ENCODE measurements around the gene DEDD2.

DEDD2 gene

GRCh38 chr19:42228641-42229040, 11.2 kb upstream of the DEDD2 start:
- no peak for DNase-seq (ENCODE audit: low read depth)

- no peak for DNase-seq (ENCODE audit: low read depth)
Observed at GRCh38 chr19:42226886-42227285, 9.4 kb upstream of the DEDD2 start.

- no peak for DNase-seq (ENCODE audit: low read depth)
Observed at GRCh38 chr19:42225718-42226292, 8.3 kb upstream of the DEDD2 start.

GRCh38 chr19:42224940-42225717, 7.7 kb upstream of the DEDD2 start:
- DNase-seq (ENCODE audit: low read depth) = no peak

GRCh38 chr19:42220751-42221097, 3.2 kb upstream of the DEDD2 start:
- no peak for DNase-seq (ENCODE audit: low read depth)

- DNase-seq (ENCODE audit: low read depth) = peak; percentile 94
Observed at GRCh38 chr19:42219812-42220750, 2.6 kb upstream of the DEDD2 start, which contains the start of gene ZNF526. Gene ZNF526, plus strand, starts transcription at chr19:42220312. Its CDS starts 4,092 bp downstream, at chr19:42224404.

GRCh38 chr19:42216653-42217519, 591 bp downstream of the DEDD2 start:
- DNase-seq (ENCODE audit: low read depth) = no peak

GRCh38 chr19:42214810-42215485, 2.5 kb downstream of the DEDD2 start:
- DNase-seq (ENCODE audit: low read depth) = no peak

- DNase-seq (ENCODE audit: low read depth) = no peak
Observed at GRCh38 chr19:42212886-42213285, 4.6 kb downstream of the DEDD2 start.

GRCh38 chr19:42208612-42209011, 8.9 kb downstream of the DEDD2 start:
- no peak for DNase-seq (ENCODE audit: low read depth)

- DNase-seq (ENCODE audit: low read depth) = no peak
Observed at GRCh38 chr19:42207767-42208271, 9.7 kb downstream of the DEDD2 start.

GRCh38 chr19:42206871-42207755, 10.4 kb downstream of the DEDD2 start:
- no peak for DNase-seq (ENCODE audit: low read depth)

GRCh38 chr19:42204664-42205063, 12.8 kb downstream of the DEDD2 start:
- DNase-seq (ENCODE audit: low read depth) = no peak

- DNase-seq (ENCODE audit: low read depth) = no peak
Observed at GRCh38 chr19:42203700-42204099, 13.8 kb downstream of the DEDD2 start.

- DNase-seq (ENCODE audit: low read depth) = no peak
Observed at GRCh38 chr19:42202290-42202880, 15.1 kb downstream of the DEDD2 start.

- DNase-seq (ENCODE audit: low read depth) = no peak
Observed at GRCh38 chr19:42201489-42202289, 15.8 kb downstream of the DEDD2 start.

- DNase-seq (ENCODE audit: low read depth) = no peak
Observed at GRCh38 chr19:42200116-42200715, 17.3 kb downstream of the DEDD2 start.
